ENCODE measurements around the gene LIM2.

- TF ChIP-seq CTCF (IDR thresholded peaks at IDR 0.05 in 4 of 5, conservative IDR thresholded peaks at IDR 0.05 in 1 of 5) (no peak), POLR2A (IDR thresholded peaks at IDR 0.05) (no peak)
These were observed 44.9 kb downstream of the LIM2 start for GRCh38 chr19:51342631-51343569.
